Ascending aorta (tissue), 2 donors: ENCODE results near the gene DNAAF8. TPM values are rescaled to one million over a fixed set of nuclear protein-coding genes. Genes with fewer than 3 reads are reported as not detected.

Experiments used
- DNase-seq, 2 donors: peaks; one replicate each; pipeline ENCODE4 v3.0.0-alpha.2; 2019; ENCODE audit warnings: low spot score in 2 of 2
- H3K27ac ChIP-seq, 2 donors: fragments of 200-600 bp; sonication (generic); one replicate each; pipeline ENCODE4 v1.5.1; 2016 to 2017; ENCODE audit warnings: mild to moderate bottlenecking in 1 of 2
- H3K27me3 ChIP-seq: fragments of 200-600 bp; sonication (generic); one replicate; pipeline ENCODE4 v1.5.1; 2017
- H3K36me3 ChIP-seq, 2 donors: fragments of 200-600 bp; sonication (generic); one replicate each; pipeline ENCODE4 v1.5.1; 2016
- H3K4me1 ChIP-seq, 2 donors: fragments of 200-600 bp; sonication (generic); one replicate each; pipeline ENCODE4 v1.5.1; 2016 to 2017; ENCODE audit warnings: mild to moderate bottlenecking in 1 of 2
- H3K4me3 ChIP-seq, 2 donors: fragments of 200-600 bp; sonication (generic); one replicate each; pipeline ENCODE4 v1.5.1; 2016 to 2017; ENCODE audit warnings: mild to moderate bottlenecking in 1 of 2
- H3K9me3 ChIP-seq, 2 donors: fragments of 200-600 bp; sonication (generic); one replicate each; pipeline ENCODE4 v1.5.1; 2016
- intact Hi-C: fragments of 100-400 bp; cut with DNase I; formaldehyde crosslinking; loops from one replicate; pipeline ENCODE4 v1.15.1; 2023
- total RNA-seq: library from RNA; depleted of rRNA; stranded (reverse); fragments of >200 nt; gene quantifications from one replicate; pipeline ENCODE4 v1.1.0, GENCODE V29; 2016
- TF ChIP-seq, protein P1 (sequence below), 3 experiments: fragments of 200-600 bp in 2 of 3; fragments of 450-650 bp in 1 of 3; sonication (generic) in 2 of 3; IDR thresholded peaks; one replicate each; pipeline ENCODE4 v1.5.1; 2016 to 2019; ENCODE audit warnings: antibody characterized with exemption in 3 of 3, mild to moderate bottlenecking in 1 of 3, moderate library complexity in 1 of 3

DNAAF8 gene
- not detected for total RNA-seq

DNA sequence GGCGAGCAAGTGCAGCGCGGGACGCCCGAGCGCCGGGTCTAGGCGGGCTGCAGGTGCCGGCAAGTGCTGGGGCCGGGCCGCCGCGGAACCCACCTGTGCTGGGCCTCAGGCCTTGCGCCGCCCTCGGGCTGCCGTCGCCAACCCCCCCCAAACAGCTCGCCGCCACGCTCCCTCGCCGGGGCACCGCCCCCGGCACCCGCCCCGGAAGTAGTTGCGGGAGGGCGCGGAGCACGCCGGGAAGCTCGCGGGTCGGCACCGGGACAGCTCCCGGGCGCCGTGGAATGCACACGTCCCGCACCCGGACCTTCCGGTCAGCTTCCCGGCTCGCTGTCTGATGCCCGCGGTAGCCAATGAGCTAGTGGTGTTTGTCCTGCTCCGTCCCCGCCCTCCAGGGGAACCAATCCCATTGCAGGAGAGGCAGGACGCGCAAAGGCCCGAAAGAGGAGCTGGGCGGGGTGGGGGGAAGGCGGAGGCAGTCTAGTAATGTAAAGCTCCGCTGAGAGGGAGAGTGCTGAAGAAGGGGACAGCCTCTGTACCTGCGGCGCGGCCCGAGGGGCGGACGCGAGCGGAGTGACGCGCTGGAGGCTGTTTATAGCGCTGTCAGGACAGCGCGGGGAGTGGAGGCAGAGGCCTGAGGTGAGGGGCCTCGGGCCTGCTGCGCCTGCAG, at the start of gene DNAAF8, which contains the start of gene ANKS3:
DNAAF8 (plus strand) TSS at position 475 of the 667 bp plus-strand sequence. CDS start 1,978 bp downstream, outside the sequence.
ANKS3 (minus strand) TSS at position 209 of the 667 bp plus-strand sequence. CDS start 4,122 bp downstream, outside the sequence.
- Histone ChIP-seq H3K36me3 (peaks cover 8 to 15% of the 10 kb centered on the region in 2 donors), H3K27ac (peak within 1 kb of the TSS; percentile 78 to 79), H3K4me1 (peaks cover 0 to 8% of the 10 kb centered on the region in 2 donors), H3K4me3 (peak within 1 kb of the TSS; percentile 78 to 92), H3K27me3 (no peaks in the 10 kb centered on the region), H3K9me3 (no peaks in the 10 kb centered on the region)
- intact Hi-C loops: loop anchor here (1.0 to 2.0 kb wide), 4 partner anchors 34 to 224 kb away; partner anchors contain the start of genes NUDT16L1, ROGDI and SEC14L5
- DNase-seq: peak; percentile 91 to 99
- TF ChIP-seq, protein P1, sequence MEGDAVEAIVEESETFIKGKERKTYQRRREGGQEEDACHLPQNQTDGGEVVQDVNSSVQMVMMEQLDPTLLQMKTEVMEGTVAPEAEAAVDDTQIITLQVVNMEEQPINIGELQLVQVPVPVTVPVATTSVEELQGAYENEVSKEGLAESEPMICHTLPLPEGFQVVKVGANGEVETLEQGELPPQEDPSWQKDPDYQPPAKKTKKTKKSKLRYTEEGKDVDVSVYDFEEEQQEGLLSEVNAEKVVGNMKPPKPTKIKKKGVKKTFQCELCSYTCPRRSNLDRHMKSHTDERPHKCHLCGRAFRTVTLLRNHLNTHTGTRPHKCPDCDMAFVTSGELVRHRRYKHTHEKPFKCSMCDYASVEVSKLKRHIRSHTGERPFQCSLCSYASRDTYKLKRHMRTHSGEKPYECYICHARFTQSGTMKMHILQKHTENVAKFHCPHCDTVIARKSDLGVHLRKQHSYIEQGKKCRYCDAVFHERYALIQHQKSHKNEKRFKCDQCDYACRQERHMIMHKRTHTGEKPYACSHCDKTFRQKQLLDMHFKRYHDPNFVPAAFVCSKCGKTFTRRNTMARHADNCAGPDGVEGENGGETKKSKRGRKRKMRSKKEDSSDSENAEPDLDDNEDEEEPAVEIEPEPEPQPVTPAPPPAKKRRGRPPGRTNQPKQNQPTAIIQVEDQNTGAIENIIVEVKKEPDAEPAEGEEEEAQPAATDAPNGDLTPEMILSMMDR (IDR thresholded peaks at IDR 0.05): no peak

DNA sequence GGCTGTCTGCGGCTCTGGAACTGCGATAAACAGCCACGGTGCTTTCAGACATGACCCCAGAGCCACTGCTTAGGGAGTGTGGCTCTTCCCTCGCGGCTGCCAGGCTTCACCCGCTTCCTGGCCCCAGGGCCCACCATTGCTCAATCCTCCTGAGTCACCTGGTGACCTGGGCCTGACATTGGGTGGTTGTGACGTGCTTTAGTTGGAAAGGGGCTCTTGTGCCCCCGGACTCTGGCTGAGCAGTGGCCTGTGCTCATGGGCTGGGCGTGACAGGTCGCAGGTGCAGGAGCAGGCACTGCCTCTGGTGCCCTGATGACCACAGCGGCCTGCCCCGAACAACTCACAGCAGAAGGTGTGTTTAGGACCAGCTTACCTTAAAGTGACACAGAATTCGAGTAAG, 49.6 kb upstream of the DNAAF8 start:
- H3K27ac ChIP-seq: no peak overlapping the region
- H3K4me3 ChIP-seq: no peak overlapping the region
- DNase-seq: no peak
- no peaks in the 10 kb centered on the region for H3K4me1 ChIP-seq
- intact Hi-C loops: no loop called here
- TF ChIP-seq, protein P1 (IDR thresholded peaks at IDR 0.05): no peak
- peaks cover 70 to 84% of the 10 kb centered on the region in 2 donors for H3K36me3 ChIP-seq
- no peaks in the 10 kb centered on the region for H3K9me3 ChIP-seq
- H3K27me3 ChIP-seq: no peaks in the 10 kb centered on the region

DNA sequence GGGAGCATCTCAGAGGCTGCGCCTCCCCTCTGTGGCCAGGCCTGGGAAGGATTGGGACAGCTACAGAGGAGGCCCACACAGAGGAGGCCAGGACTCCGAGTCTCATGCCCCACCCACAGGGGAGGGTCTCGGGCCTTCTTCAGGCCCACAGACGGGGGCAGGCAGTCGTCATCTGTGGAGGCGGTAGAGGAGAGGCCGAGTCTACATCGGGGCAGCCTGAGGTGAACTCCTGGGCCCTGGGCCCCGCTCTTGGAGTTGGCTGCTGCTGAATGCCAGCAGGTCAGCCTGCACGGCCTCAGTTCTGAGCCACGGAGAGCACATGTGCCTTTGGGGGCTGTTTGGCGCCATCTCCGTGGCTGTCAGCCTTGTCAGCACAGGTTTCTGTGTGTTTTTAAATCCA, 49.0 kb upstream of the DNAAF8 start:
- Histone ChIP-seq H3K4me1 (no peaks in the 10 kb centered on the region), H3K9me3 (no peaks in the 10 kb centered on the region), H3K4me3 (no peak overlapping the region), H3K27me3 (no peaks in the 10 kb centered on the region), H3K36me3 (peaks cover 65 to 84% of the 10 kb centered on the region in 2 donors), H3K27ac (no peak overlapping the region)
- TF ChIP-seq, protein P1 (IDR thresholded peaks at IDR 0.05): no peak
- no peak for DNase-seq
- intact Hi-C loops: no loop called here

DNA sequence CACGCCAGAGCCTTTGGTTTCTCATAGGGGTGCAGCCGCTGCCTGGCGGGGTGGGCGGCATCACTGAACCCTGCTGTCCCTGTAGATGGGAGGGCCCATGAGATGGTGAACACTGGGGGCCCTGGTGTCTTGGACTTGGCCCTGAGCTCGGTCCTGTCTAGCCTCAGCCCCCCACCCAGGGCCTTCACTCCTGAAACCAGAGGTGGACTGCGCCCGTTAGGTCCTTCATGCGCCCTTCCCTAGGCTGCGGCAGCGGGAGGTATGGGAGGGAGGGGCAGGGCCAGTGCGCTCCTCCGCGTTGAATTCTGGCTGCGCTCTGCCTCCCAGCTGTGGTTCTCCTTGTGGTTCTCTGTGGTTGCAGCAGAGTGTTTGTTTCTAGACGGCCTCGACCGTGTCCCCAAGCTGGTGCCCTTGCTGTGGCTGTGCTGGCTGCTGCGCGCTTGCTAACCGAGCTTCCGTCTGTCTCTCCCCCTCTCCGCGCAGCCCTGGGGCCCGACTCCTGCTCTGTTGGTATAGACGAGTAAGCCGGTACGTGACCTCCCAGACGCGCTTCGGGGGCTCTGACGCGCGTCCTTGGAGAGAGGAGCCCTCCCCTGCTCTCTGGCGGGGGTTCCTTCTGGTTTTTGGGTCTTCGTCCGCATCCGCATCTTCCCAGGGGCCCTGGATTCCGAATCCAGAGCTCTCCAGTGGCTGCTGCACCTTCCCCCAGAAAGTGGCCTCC, 48.4 kb upstream of the DNAAF8 start:
- no peak overlapping the region for H3K4me3 ChIP-seq
- H3K4me1 ChIP-seq: no peaks in the 10 kb centered on the region
- no peaks in the 10 kb centered on the region for H3K27me3 ChIP-seq
- H3K9me3 ChIP-seq: no peaks in the 10 kb centered on the region
- TF ChIP-seq, protein P1 (IDR thresholded peaks at IDR 0.05): no peak
- H3K27ac ChIP-seq: no peak overlapping the region
- intact Hi-C loops: no loop called here
- peaks cover 61 to 85% of the 10 kb centered on the region in 2 donors for H3K36me3 ChIP-seq
- no peak for DNase-seq

DNA sequence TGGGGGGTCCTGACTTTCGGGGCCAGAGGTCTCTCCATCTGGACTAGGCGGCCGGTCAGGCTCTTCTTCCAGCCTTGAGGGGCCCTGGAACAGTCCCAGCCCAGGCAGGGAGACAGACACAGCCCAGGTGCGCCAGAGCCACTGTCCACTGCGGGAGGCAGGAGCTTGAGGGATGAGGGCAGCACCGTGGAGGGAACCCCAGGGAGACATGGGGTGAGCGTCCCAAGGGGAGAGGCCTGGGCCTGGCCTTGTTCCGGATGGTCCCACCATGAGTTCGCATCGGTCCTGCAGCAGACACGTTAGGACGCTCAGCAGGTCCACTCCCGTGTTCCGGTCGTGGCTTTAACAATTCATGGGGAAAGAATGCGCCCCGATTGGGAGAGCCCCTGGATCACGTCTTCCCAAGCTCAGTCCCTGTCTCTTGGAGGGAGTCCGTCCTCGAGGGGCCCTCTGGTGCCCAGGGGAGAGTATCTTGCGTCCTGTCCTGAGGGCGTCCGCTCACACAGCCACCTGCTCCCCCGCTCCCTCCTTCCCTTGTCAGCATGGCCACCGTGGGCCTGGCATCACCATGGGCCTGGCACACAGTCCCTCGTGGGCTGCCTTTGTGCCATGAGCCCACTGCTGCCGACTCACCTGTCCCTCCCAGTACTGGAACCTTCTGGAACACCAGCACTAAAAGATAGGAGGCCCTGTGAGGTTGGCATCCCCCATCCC, 47.7 kb upstream of the DNAAF8 start:
- intact Hi-C loops: no loop called here
- peaks cover 58 to 79% of the 10 kb centered on the region in 2 donors for H3K36me3 ChIP-seq
- DNase-seq: no peak
- no peaks in the 10 kb centered on the region for H3K9me3 ChIP-seq
- no peak overlapping the region for H3K27ac ChIP-seq
- H3K4me1 ChIP-seq: no peaks in the 10 kb centered on the region
- no peak overlapping the region for H3K4me3 ChIP-seq
- TF ChIP-seq, protein P1 (IDR thresholded peaks at IDR 0.05): no peak
- H3K27me3 ChIP-seq: no peaks in the 10 kb centered on the region
